HepG2 (cell line): ENCODE measurements around the gene ADAR. TPM values are rescaled to one million over a fixed set of nuclear protein-coding genes. Genes with fewer than 3 reads are reported as not detected.

Source experiments
- ARNT2 ChIP-seq: sonication (generic); formaldehyde crosslinking; IDR thresholded peaks from 2 replicates; pipeline ENCODE4 v1.8.0; 2022; ENCODE audit warnings: mild to moderate bottlenecking, low read depth, missing genetic modification reagents, moderate library complexity
- HOXA7 ChIP-seq: sonication (generic); formaldehyde crosslinking; IDR thresholded peaks from 2 replicates; pipeline ENCODE4 v1.8.1; 2022; ENCODE audit warnings: mild to moderate bottlenecking, missing genetic modification reagents, moderate library complexity
- JUND ChIP-seq: sonication (generic); formaldehyde crosslinking; IDR thresholded peaks from 2 replicates; pipeline ENCODE4 v1.8.0; 2022; ENCODE audit warnings: mild to moderate bottlenecking, missing genetic modification reagents
- MEIS2 ChIP-seq: sonication (generic); formaldehyde crosslinking; IDR thresholded peaks from 2 replicates; pipeline ENCODE4 v1.9.0; 2021; ENCODE audit warnings: mild to moderate bottlenecking, missing genetic modification reagents
- MIXL1 ChIP-seq: IDR thresholded peaks from 2 replicates; pipeline ENCODE4 v1.6.1; 2016
- SOX5 ChIP-seq: IDR thresholded peaks from 2 replicates; pipeline ENCODE4 v1.6.1; 2016; ENCODE audit warnings: borderline replicate concordance
- TARDBP ChIP-seq: sonication (generic); formaldehyde crosslinking; IDR thresholded peaks from 2 replicates; pipeline ENCODE4 v1.8.0; 2022; ENCODE audit warnings: mild to moderate bottlenecking, missing genetic modification reagents
- THYN1 ChIP-seq: sonication (generic); formaldehyde crosslinking; IDR thresholded peaks from 2 replicates; pipeline ENCODE4 v1.8.1; 2023; ENCODE audit warnings: low read depth, mild to moderate bottlenecking, moderate library complexity, missing genetic modification reagents, borderline replicate concordance
- ZBTB46 ChIP-seq: sonication (generic); formaldehyde crosslinking; IDR thresholded peaks from 2 replicates; pipeline ENCODE4 v1.4.0; 2020; ENCODE audit warnings: mild to moderate bottlenecking, missing genetic modification reagents, borderline replicate concordance
- ZC3H4 ChIP-seq: sonication (generic); formaldehyde crosslinking; IDR thresholded peaks from 2 replicates; pipeline ENCODE4 v1.4.0; 2020; ENCODE audit warnings: missing genetic modification reagents, borderline replicate concordance
- ZNF20 ChIP-seq: sonication (generic); formaldehyde crosslinking; IDR thresholded peaks from 2 replicates; pipeline ENCODE4 v1.4.0; 2020; ENCODE audit warnings: mild to moderate bottlenecking, moderate library complexity, missing genetic modification reagents
- ZNF230 ChIP-seq: sonication (generic); formaldehyde crosslinking; IDR thresholded peaks from 2 replicates; pipeline ENCODE4 v1.4.0; 2020; ENCODE audit warnings: mild to moderate bottlenecking, missing genetic modification reagents
- ZNF451 ChIP-seq: sonication (generic); formaldehyde crosslinking; IDR thresholded peaks from 2 replicates; pipeline ENCODE4 v1.5.0; 2020; ENCODE audit warnings: mild to moderate bottlenecking, missing genetic modification reagents
- ZNF496 ChIP-seq: sonication (generic); formaldehyde crosslinking; IDR thresholded peaks from 2 replicates; pipeline ENCODE4 v1.8.1; 2023; ENCODE audit warnings: mild to moderate bottlenecking, moderate library complexity, missing genetic modification reagents; ENCODE audit not compliant: insufficient replicate concordance
- ZNF563 ChIP-seq: sonication (generic); formaldehyde crosslinking; IDR thresholded peaks from 2 replicates; pipeline ENCODE4 v1.8.0; 2022; ENCODE audit warnings: mild to moderate bottlenecking, moderate library complexity, missing genetic modification reagents
- ZNF674 ChIP-seq: sonication (generic); formaldehyde crosslinking; IDR thresholded peaks from 2 replicates; pipeline ENCODE4 v1.5.0; 2020; ENCODE audit warnings: low read depth, mild to moderate bottlenecking, missing genetic modification reagents
- ZNF746 ChIP-seq: sonication (generic); formaldehyde crosslinking; IDR thresholded peaks from 2 replicates; pipeline ENCODE4 v1.8.0; 2022; ENCODE audit warnings: mild to moderate bottlenecking, missing genetic modification reagents
- ZSCAN22 ChIP-seq: sonication (generic); formaldehyde crosslinking; IDR thresholded peaks from 2 replicates; pipeline ENCODE4 v1.4.0; 2020; ENCODE audit warnings: mild to moderate bottlenecking, missing genetic modification reagents
- ZSCAN5A ChIP-seq: sonication (generic); formaldehyde crosslinking; IDR thresholded peaks from 2 replicates; pipeline ENCODE4 v1.8.0; 2022; ENCODE audit warnings: mild to moderate bottlenecking, missing genetic modification reagents, borderline replicate concordance
- polyA plus RNA-seq, 8 experiments: library from polyadenylated mRNA; depleted of rRNA in 3 of 8; stranded (reverse) in 7 of 8; unstranded in 1 of 8; fragments of >200 nt; fragmentation: Illumina TruSeq in 4 of 8; extraction: Trizol in 4 of 8; gene quantifications; 2 replicates each; pipeline versions ENCODE4 v1.2.1 to v1.2.3, GENCODE V29; 2011 to 2016; ENCODE audit warnings: low read depth in 4 of 8, missing spikeins in 1 of 8, mixed read lengths in 1 of 8; ENCODE audit not compliant: insufficient read depth in 1 of 8
- total RNA-seq, 5 experiments: library from RNA; depleted of rRNA; stranded (reverse); fragments of >200 nt; fragmentation: Illumina TruSeq; extraction: Trizol; gene quantifications; 2 replicates each; pipeline ENCODE4 v1.2.3, GENCODE V29; 2016; ENCODE audit warnings: low read depth in 1 of 5
- TF ChIP-seq, protein P1 (sequence below): sonication (generic); formaldehyde crosslinking; IDR thresholded peaks from 2 replicates; pipeline ENCODE4 v1.4.0; 2020; ENCODE audit warnings: missing genetic modification reagents
- TF ChIP-seq, protein P2 (sequence below): sonication (generic); formaldehyde crosslinking; IDR thresholded peaks from 2 replicates; pipeline ENCODE4 v1.8.1; 2023; ENCODE audit warnings: missing genetic modification reagents, mild to moderate bottlenecking, borderline replicate concordance
- TF ChIP-seq, protein P3 (sequence below): sonication (generic); formaldehyde crosslinking; IDR thresholded peaks from 2 replicates; pipeline ENCODE4 v1.4.0; 2020; ENCODE audit warnings: missing genetic modification reagents
- TF ChIP-seq, protein P4 (sequence below): sonication (generic); IDR thresholded peaks from 2 replicates; pipeline ENCODE4 v1.6.1; 2016; ENCODE audit warnings: low read depth, borderline replicate concordance

Gene ADAR
- total and polyA plus RNA-seq, 2 of the 13 experiments (the other 11 are each of a cell fraction or from before 2014, with no cell fraction given), result 70.8 to 86.2 TPM

DNA sequence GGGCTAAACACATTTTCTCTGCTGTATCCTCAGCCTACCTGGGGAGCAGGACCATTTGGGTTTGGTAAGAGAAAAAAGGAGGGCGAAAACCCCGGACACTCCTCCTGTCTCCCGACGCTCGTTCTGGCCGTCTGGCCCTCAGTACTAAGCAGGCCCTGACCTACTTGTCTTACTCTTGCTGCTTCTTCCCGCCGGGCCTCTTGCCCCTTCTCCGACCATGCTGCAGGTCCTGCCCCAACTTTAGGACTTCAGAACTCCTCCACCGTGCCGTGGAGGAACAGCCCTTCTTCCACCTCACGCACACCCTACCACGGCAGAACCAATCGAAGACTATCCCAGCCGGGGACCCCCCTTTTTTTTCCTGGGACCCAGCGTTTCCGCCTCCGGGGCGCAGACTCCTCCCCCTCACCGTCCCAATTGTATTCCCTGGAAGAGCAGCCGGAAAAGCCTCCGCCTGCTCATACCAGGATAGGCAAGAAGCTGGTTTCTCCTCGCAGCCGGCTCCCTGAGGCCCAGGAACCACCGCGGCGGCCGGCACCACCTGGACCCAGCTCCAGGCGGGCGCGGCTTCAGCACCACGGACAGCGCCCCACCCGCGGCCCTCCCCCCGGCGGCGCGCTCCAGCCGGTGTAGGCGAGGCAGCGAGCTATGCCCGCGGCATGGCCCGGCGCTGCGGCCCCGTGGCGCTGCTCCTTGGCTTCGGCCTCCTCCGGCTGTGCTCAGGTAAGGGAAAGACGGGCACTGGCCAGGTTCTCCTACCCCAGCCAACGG is 40.4 kb downstream of the ADAR start, which contains the start of gene CHRNB2 (continued):
- TF ChIP-seq MIXL1 (peak; percentile 73; the same call in 1 of the 2 replicates), SOX5 (peak; percentile 67; the same call in 1 of the 2 replicates), ZC3H4 (no peak; the same call in 1 of the 2 replicates), ZBTB46 (CRISPR knock-in tag) (no peak), THYN1 (0 out of 2 replicates have a peak, but pooled peaks have one; percentile 63), ZNF563 (CRISPR knock-in tag) (peak; percentile 99), MEIS2 (CRISPR knock-in tag) (peak; percentile 97), ZSCAN5A (CRISPR knock-in tag) (peak; percentile 82; the same call in 1 of the 2 replicates), ZNF746 (CRISPR knock-in tag) (peak; percentile 64; the same call in 1 of the 2 replicates), HOXA7 (CRISPR knock-in tag) (no peak), ARNT2 (peak; percentile 98), ZNF230 (CRISPR knock-in tag) (peak; percentile 78; the same call in 1 of the 2 replicates), ZNF20 (CRISPR knock-in tag) (peak; percentile 31; the same call in 1 of the 2 replicates), ZNF674 (CRISPR knock-in tag) (peak; percentile 86; the same call in 1 of the 2 replicates), ZSCAN22 (CRISPR knock-in tag) (no peak), ZNF496 (CRISPR knock-in tag) (no peak), ZNF451 (CRISPR knock-in tag) (peak; percentile 96), TARDBP (peak; percentile 70; the same call in 1 of the 2 replicates), JUND (CRISPR knock-in tag) (peak; percentile 73; the same call in 1 of the 2 replicates)
- TF ChIP-seq, protein P1, sequence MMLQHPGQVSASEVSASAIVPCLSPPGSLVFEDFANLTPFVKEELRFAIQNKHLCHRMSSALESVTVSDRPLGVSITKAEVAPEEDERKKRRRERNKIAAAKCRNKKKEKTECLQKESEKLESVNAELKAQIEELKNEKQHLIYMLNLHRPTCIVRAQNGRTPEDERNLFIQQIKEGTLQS (CRISPR knock-in tag), result peak; percentile 74; the same call in 1 of the 2 replicates
- TF ChIP-seq, protein P2, sequence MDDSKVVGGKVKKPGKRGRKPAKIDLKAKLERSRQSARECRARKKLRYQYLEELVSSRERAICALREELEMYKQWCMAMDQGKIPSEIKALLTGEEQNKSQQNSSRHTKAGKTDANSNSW (CRISPR knock-in tag), result peak; percentile 77; the same call in 1 of the 2 replicates
- TF ChIP-seq, protein P3, sequence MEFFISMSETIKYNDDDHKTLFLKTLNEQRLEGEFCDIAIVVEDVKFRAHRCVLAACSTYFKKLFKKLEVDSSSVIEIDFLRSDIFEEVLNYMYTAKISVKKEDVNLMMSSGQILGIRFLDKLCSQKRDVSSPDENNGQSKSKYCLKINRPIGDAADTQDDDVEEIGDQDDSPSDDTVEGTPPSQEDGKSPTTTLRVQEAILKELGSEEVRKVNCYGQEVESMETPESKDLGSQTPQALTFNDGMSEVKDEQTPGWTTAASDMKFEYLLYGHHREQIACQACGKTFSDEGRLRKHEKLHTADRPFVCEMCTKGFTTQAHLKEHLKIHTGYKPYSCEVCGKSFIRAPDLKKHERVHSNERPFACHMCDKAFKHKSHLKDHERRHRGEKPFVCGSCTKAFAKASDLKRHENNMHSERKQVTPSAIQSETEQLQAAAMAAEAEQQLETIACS (CRISPR knock-in tag), result peak; percentile 75
- TF ChIP-seq, protein P4, sequence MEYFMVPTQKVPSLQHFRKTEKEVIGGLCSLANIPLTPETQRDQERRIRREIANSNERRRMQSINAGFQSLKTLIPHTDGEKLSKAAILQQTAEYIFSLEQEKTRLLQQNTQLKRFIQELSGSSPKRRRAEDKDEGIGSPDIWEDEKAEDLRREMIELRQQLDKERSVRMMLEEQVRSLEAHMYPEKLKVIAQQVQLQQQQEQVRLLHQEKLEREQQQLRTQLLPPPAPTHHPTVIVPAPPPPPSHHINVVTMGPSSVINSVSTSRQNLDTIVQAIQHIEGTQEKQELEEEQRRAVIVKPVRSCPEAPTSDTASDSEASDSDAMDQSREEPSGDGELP, result peak; percentile 56; the same call in 1 of the 2 replicates
